Mesodermal cell (in vitro differentiated cells): ENCODE results near the gene POMT2.
A peak's percentile ranks its signal among the peaks of the same experiment; 100 is the strongest.
"Not testable (repeated sequence)": the region's sequence is repeated elsewhere in the genome, so short reads cannot be mapped to it uniquely, and the experiment has no call there.

ENCODE experiments used
- H3K27ac ChIP-seq: 2 replicates; pipeline ENCODE4 v1.7.0; 2013; ENCODE audit warnings: mild to moderate bottlenecking, low read depth, low read length, moderate library complexity; ENCODE audit not compliant: severe bottlenecking
- H3K36me3 ChIP-seq: 2 replicates; pipeline ENCODE4 v1.7.1; 2013; ENCODE audit warnings: mild to moderate bottlenecking, low read length, moderate library complexity; ENCODE audit not compliant: control insufficient read depth, insufficient read depth
- H3K4me1 ChIP-seq: one replicate; pipeline ENCODE4 v1.7.1; 2013; ENCODE audit warnings: mild to moderate bottlenecking, low read length; ENCODE audit not compliant: insufficient read depth, control insufficient read depth, poor library complexity, severe bottlenecking
- H3K4me3 ChIP-seq: 2 replicates; pipeline ENCODE4 v1.7.0; 2013; ENCODE audit warnings: low read length, control low read depth, mild to moderate bottlenecking; ENCODE audit not compliant: insufficient read depth, poor library complexity, severe bottlenecking; ENCODE audit errors: extremely low read depth
- H3K9me3 ChIP-seq: 2 replicates; pipeline ENCODE4 v1.7.1; 2013; ENCODE audit warnings: mild to moderate bottlenecking, low read length, moderate library complexity; ENCODE audit not compliant: control insufficient read depth
- WGBS, 2 experiments: methylation state at CpG; one replicate each; pipeline ENCODE4 v1.1.5; 2013; ENCODE audit warnings: missing lambda C conversion rate in 2 of 2; ENCODE audit not compliant: insufficient coverage in 2 of 2; 5-methylcytosine and 5-hydroxymethylcytosine counted together

The POMT2 gene

DNA sequence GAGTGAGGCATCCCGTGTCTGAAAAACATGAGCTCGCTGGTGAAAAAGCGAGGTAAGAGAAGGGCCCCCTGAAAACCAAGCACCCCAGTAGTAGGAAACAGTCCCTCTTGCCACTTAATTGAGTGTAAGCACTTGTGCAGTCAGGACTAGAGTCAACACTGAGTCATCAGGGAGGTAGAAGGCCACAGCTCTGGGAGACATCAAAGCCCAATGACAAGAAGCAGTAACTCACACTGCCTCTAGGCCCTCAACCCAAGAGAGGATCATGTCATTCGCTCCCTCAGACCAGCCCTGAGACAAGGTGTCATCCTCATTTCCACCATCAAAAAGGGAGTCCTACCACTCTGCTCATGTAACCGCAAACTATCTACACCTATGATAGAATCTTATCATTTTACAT is 17.8 kb downstream of the POMT2 start:
- H3K36me3 ChIP-seq: peaks cover 51% of the 10 kb centered on the region
- H3K4me3 ChIP-seq: no peak overlapping the region
- H3K27ac ChIP-seq: peak overlapping the region; percentile 98
- WGBS, 2 experiments: 93% methylated on average over 3 to 5 of the region's 5 CpGs
- no peaks in the 10 kb centered on the region for H3K9me3 ChIP-seq
- H3K4me1 ChIP-seq: peaks cover 55% of the 10 kb centered on the region

- H3K9me3 ChIP-seq: no peaks in the 10 kb centered on the region
- H3K4me3 ChIP-seq: no peak overlapping the region
- WGBS, 2 experiments: 33 to 46% methylated on average over 8 to 9 of the region's 10 CpGs
- no peak overlapping the region for H3K27ac ChIP-seq
- peaks cover 39% of the 10 kb centered on the region for H3K4me1 ChIP-seq
- peaks cover 67% of the 10 kb centered on the region for H3K36me3 ChIP-seq
These were observed 19.6 kb downstream of the POMT2 start for GRCh38 chr14:77301103-77301502.

DNA sequence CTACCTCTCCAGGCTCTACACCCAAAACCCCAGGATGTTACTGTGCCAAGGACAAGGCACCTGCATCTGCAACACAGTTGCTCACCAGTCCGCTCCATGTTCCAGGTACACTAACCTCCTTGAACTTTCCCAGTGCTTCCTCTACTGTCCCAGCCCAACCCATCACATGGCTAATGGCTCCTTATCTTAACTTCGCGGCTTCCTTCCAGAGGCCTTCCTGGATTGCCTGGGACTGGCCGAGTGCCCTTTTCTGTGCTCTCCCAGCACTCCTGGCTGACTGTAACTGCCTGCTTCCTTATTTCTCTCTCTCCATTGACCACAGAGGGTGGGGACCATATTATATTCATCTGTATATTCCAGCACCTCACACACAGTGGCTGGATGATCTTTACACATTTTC is 20.9 kb downstream of the POMT2 start:
- Histone ChIP-seq H3K4me1 (peaks cover 35% of the 10 kb centered on the region), H3K4me3 (no peak overlapping the region), H3K27ac (no peak overlapping the region), H3K9me3 (no peaks in the 10 kb centered on the region), H3K36me3 (peaks cover 68% of the 10 kb centered on the region)
- 90 to 100% methylated on average over 4 of the region's 4 CpGs for WGBS, 2 experiments

- peaks cover 6% of the 10 kb centered on the region for H3K4me1 ChIP-seq
- H3K27ac ChIP-seq: no peak overlapping the region
- H3K36me3 ChIP-seq: peaks cover 61% of the 10 kb centered on the region
- 92 to 97% methylated on average over 8 of the region's 8 CpGs for WGBS, 2 experiments
- H3K9me3 ChIP-seq: no peaks in the 10 kb centered on the region
- H3K4me3 ChIP-seq: no peak overlapping the region
These were observed 23.8 kb downstream of the POMT2 start for GRCh38 chr14:77296906-77297305.

DNA sequence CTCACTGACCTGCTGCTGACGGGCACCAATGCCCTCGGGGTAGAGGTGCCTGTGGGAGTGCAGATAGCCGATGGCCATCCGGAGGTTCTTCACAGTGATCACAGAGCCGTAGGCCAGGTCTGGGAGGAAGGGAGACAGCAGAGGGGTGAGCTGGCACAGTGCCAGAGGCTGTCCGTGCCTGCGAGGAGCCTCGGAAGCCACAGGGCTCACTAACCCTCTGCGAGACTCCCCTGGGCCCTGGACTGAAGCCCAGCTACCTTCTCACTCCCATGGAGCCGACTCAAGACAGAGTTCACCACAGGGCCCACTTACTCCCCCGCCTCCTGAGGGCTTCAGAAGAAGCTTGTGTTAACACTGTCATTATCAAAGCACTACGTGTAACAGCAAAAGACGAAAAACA is 24.5 kb downstream of the POMT2 start:
- H3K4me3 ChIP-seq: no peak overlapping the region
- peaks cover 58% of the 10 kb centered on the region for H3K36me3 ChIP-seq
- H3K27ac ChIP-seq: no peak overlapping the region
- H3K9me3 ChIP-seq: no peaks in the 10 kb centered on the region
- H3K4me1 ChIP-seq: peaks cover 4% of the 10 kb centered on the region
- 96 to 98% methylated on average over 9 to 11 of the region's 13 CpGs for WGBS, 2 experiments

- peaks cover 56% of the 10 kb centered on the region for H3K36me3 ChIP-seq
- WGBS, 2 experiments: 86 to 90% methylated on average over 3 of the region's 4 CpGs
These were observed 30.0 kb downstream of the POMT2 start for GRCh38 chr14:77290705-77291104.

GRCh38 chr14:77286576-77286975 is 34.1 kb downstream of the POMT2 start:
- H3K4me1 ChIP-seq: peaks cover 15% of the 10 kb centered on the region
- peaks cover 75% of the 10 kb centered on the region for H3K36me3 ChIP-seq
- no peak overlapping the region for H3K4me3 ChIP-seq
- H3K27ac ChIP-seq: no peak overlapping the region
- 95% methylated on average over 4 of the region's 5 CpGs; no CpG with 5 or more reads in 1 of the 2 experiments for WGBS, 2 experiments
- H3K9me3 ChIP-seq: no peaks in the 10 kb centered on the region

More at GRCh38 chr14:77290705-77291104, 30.0 kb downstream of the POMT2 start:
- Histone ChIP-seq H3K9me3 (no peaks in the 10 kb centered on the region), H3K27ac (peak overlapping the region; percentile 73), H3K4me3 (no peak overlapping the region), H3K4me1 (peaks cover 15% of the 10 kb centered on the region)

- Histone ChIP-seq H3K4me1 (no peaks in the 10 kb centered on the region), H3K9me3 (no peaks in the 10 kb centered on the region), H3K27ac (no peak overlapping the region), H3K4me3 (no peak overlapping the region), H3K36me3 (peaks cover 76% of the 10 kb centered on the region)
- 96 to 97% methylated on average over 5 of the region's 5 CpGs for WGBS, 2 experiments
These were observed 36.2 kb downstream of the POMT2 start for GRCh38 chr14:77284466-77284865.

GRCh38 chr14:77284066-77284465 is 36.6 kb downstream of the POMT2 start:
- no peak overlapping the region for H3K27ac ChIP-seq

DNA sequence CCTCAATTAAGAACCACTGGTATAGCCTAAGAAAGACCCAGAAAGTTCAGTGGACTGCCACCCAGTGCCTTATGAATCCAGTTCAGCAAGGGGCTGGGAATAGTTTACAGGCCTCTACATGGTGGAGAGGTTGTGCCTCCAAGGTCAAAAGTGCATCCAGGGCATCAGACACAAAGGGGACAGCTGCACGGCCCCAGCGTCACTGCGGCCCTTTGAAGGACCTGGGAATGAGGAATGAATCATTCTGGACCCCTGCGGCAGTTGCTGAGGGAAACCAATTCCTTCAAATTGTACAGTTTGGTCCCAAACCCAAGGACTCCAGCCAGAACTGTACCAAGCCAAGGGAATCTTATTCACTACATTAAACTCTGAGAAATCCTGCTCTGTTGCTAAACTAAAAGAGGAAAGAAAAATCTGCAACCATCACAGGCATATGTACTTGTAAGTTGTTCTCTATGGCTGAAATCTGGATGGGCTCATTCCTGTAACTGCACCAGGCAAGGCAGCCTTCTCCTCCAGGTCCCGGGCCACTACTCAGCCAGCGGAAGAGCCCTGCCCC is 38.8 kb downstream of the POMT2 start:
- Histone ChIP-seq H3K4me3 (no peak overlapping the region), H3K4me1 (no peaks in the 10 kb centered on the region), H3K9me3 (no peaks in the 10 kb centered on the region), H3K36me3 (peaks cover 77% of the 10 kb centered on the region), H3K27ac (no peak overlapping the region)
- WGBS, 2 experiments: 100% methylated on average over 3 to 4 of the region's 6 CpGs

More at GRCh38 chr14:77284066-77284465, 36.6 kb downstream of the POMT2 start:
- H3K9me3 ChIP-seq: no peaks in the 10 kb centered on the region
- H3K4me3 ChIP-seq: no peak overlapping the region
- WGBS, 2 experiments: 89 to 92% methylated on average over 4 of the region's 4 CpGs
- H3K36me3 ChIP-seq: peaks cover 79% of the 10 kb centered on the region
- H3K4me1 ChIP-seq: no peaks in the 10 kb centered on the region

DNA sequence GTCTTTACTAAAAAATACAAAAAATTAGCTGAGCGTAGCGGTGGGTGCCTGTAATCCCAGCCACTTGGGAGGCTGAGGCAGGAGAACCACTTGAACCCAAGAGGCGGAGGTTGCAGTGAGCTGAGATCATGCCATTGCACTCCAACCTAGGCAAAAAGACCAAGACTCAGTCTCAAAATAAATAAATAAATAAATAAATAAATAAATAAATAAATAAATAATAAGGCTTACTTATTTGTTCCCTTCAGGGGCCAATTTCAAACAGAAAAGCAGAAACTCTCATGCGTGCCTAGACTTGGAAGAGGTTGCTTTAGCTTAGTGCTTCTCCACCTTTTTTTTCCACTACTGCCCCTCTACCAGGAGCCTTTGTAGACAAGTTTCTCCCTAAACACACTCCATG is 39.8 kb downstream of the POMT2 start:
- H3K4me3 ChIP-seq, H3K4me1 ChIP-seq, H3K9me3 ChIP-seq, H3K27ac ChIP-seq: not testable (repeated sequence)
- peaks cover 67% of the 10 kb centered on the region for H3K36me3 ChIP-seq
- 100% methylated on average over 2 to 3 of the region's 4 CpGs for WGBS, 2 experiments
